ENCODE results near the gene RASGRP3. TPM values are rescaled to one million over a fixed set of nuclear protein-coding genes. Genes with fewer than 3 reads are reported as not detected.

Gene RASGRP3
- total RNA-seq, 1 donor from 2014 or later: 49.1 TPM

GRCh38 chr2:33489835-33490431 lies 13.5 kb downstream of the RASGRP3 start:
- Histone ChIP-seq H3K27ac (ENCODE audit: low read depth, low read length) (no peak overlapping the region), H3K9me3 (ENCODE audit: control insufficient read depth in 3 of 3, low read length in 3 of 3) (no peaks in the 10 kb centered on the region), H3K4me3 (ENCODE audit: low read length in 3 of 3) (no peak overlapping the region), H3K4me1 (ENCODE audit: control insufficient read depth in 3 of 3, insufficient read depth in 3 of 3, low read length in 3 of 3) (peaks cover 23 to 44% (median 29%) of the 10 kb centered on the region in 3 donors), H3K27me3 (ENCODE audit: control insufficient read depth in 3 of 3, insufficient read depth in 3 of 3, low read length in 3 of 3) (no peaks in the 10 kb centered on the region), H3K9ac (ENCODE audit: low read depth in 1 of 3, low read length in 3 of 3) (no peak overlapping the region), H3K36me3 (ENCODE audit: control insufficient read depth in 3 of 3, insufficient read depth in 3 of 3, low read length in 3 of 3) (no peaks in the 10 kb centered on the region)

GRCh38 chr2:33491441-33492084 lies 15.1 kb downstream of the RASGRP3 start:
- no peak overlapping the region for H3K27ac ChIP-seq (ENCODE audit: low read depth, low read length)
- H3K9me3 ChIP-seq (ENCODE audit: control insufficient read depth in 3 of 3, low read length in 3 of 3): no peaks in the 10 kb centered on the region
- no peak overlapping the region for H3K4me3 ChIP-seq (ENCODE audit: low read length in 3 of 3)
- no peak overlapping the region for H3K9ac ChIP-seq (ENCODE audit: low read depth in 1 of 3, low read length in 3 of 3)
- no peaks in the 10 kb centered on the region for H3K27me3 ChIP-seq (ENCODE audit: control insufficient read depth in 3 of 3, insufficient read depth in 3 of 3, low read length in 3 of 3)
- H3K36me3 ChIP-seq (ENCODE audit: control insufficient read depth in 3 of 3, insufficient read depth in 3 of 3, low read length in 3 of 3): no peaks in the 10 kb centered on the region
- peaks cover 23 to 45% (median 31%) of the 10 kb centered on the region in 3 donors for H3K4me1 ChIP-seq (ENCODE audit: control insufficient read depth in 3 of 3, insufficient read depth in 3 of 3, low read length in 3 of 3)

GRCh38 chr2:33492399-33493134 lies 16.1 kb downstream of the RASGRP3 start:
- Histone ChIP-seq H3K36me3 (ENCODE audit: control insufficient read depth in 3 of 3, insufficient read depth in 3 of 3, low read length in 3 of 3) (no peaks in the 10 kb centered on the region), H3K27me3 (ENCODE audit: control insufficient read depth in 3 of 3, insufficient read depth in 3 of 3, low read length in 3 of 3) (no peaks in the 10 kb centered on the region), H3K9ac (ENCODE audit: low read depth in 1 of 3, low read length in 3 of 3) (no peak overlapping the region), H3K4me3 (ENCODE audit: low read length in 3 of 3) (no peak overlapping the region), H3K9me3 (ENCODE audit: control insufficient read depth in 3 of 3, low read length in 3 of 3) (no peaks in the 10 kb centered on the region), H3K27ac (ENCODE audit: low read depth, low read length) (no peak overlapping the region), H3K4me1 (ENCODE audit: control insufficient read depth in 3 of 3, insufficient read depth in 3 of 3, low read length in 3 of 3) (peaks cover 23 to 45% (median 31%) of the 10 kb centered on the region in 3 donors)

- Histone ChIP-seq H3K9ac (ENCODE audit: low read depth in 1 of 3, low read length in 3 of 3) (no peak overlapping the region), H3K4me3 (ENCODE audit: low read length in 3 of 3) (no peak overlapping the region), H3K9me3 (ENCODE audit: control insufficient read depth in 3 of 3, low read length in 3 of 3) (no peaks in the 10 kb centered on the region), H3K4me1 (ENCODE audit: control insufficient read depth in 3 of 3, insufficient read depth in 3 of 3, low read length in 3 of 3) (peaks cover 22 to 51% (median 29%) of the 10 kb centered on the region in 3 donors), H3K27me3 (ENCODE audit: control insufficient read depth in 3 of 3, insufficient read depth in 3 of 3, low read length in 3 of 3) (no peaks in the 10 kb centered on the region), H3K36me3 (ENCODE audit: control insufficient read depth in 3 of 3, insufficient read depth in 3 of 3, low read length in 3 of 3) (no peaks in the 10 kb centered on the region), H3K27ac (ENCODE audit: low read depth, low read length) (no peak overlapping the region)
These were observed 17.8 kb downstream of the RASGRP3 start for GRCh38 chr2:33494155-33494779.

- Histone ChIP-seq H3K9me3 (ENCODE audit: control insufficient read depth in 3 of 3, low read length in 3 of 3) (no peaks in the 10 kb centered on the region), H3K27ac (ENCODE audit: low read depth, low read length) (no peak overlapping the region), H3K27me3 (ENCODE audit: control insufficient read depth in 3 of 3, insufficient read depth in 3 of 3, low read length in 3 of 3) (no peaks in the 10 kb centered on the region), H3K9ac (ENCODE audit: low read depth in 1 of 3, low read length in 3 of 3) (no peak overlapping the region), H3K4me1 (ENCODE audit: control insufficient read depth in 3 of 3, insufficient read depth in 3 of 3, low read length in 3 of 3) (peaks cover 15 to 44% (median 22%) of the 10 kb centered on the region in 3 donors), H3K4me3 (ENCODE audit: low read length in 3 of 3) (no peak overlapping the region), H3K36me3 (ENCODE audit: control insufficient read depth in 3 of 3, insufficient read depth in 3 of 3, low read length in 3 of 3) (no peaks in the 10 kb centered on the region)
These were observed 18.6 kb downstream of the RASGRP3 start for GRCh38 chr2:33494877-33495641.

- no peak overlapping the region for H3K9ac ChIP-seq (ENCODE audit: low read depth in 1 of 3, low read length in 3 of 3)
- no peaks in the 10 kb centered on the region for H3K9me3 ChIP-seq (ENCODE audit: control insufficient read depth in 3 of 3, low read length in 3 of 3)
- no peaks in the 10 kb centered on the region for H3K36me3 ChIP-seq (ENCODE audit: control insufficient read depth in 3 of 3, insufficient read depth in 3 of 3, low read length in 3 of 3)
- no peak overlapping the region for H3K27ac ChIP-seq (ENCODE audit: low read depth, low read length)
- no peak overlapping the region for H3K4me3 ChIP-seq (ENCODE audit: low read length in 3 of 3)
- peaks cover 10 to 37% (median 17%) of the 10 kb centered on the region in 3 donors for H3K4me1 ChIP-seq (ENCODE audit: control insufficient read depth in 3 of 3, insufficient read depth in 3 of 3, low read length in 3 of 3)
- no peaks in the 10 kb centered on the region for H3K27me3 ChIP-seq (ENCODE audit: control insufficient read depth in 3 of 3, insufficient read depth in 3 of 3, low read length in 3 of 3)
These were observed 19.2 kb downstream of the RASGRP3 start for GRCh38 chr2:33495683-33496082.

- H3K36me3 ChIP-seq (ENCODE audit: control insufficient read depth in 3 of 3, insufficient read depth in 3 of 3, low read length in 3 of 3): no peaks in the 10 kb centered on the region
- no peaks in the 10 kb centered on the region for H3K9me3 ChIP-seq (ENCODE audit: control insufficient read depth in 3 of 3, low read length in 3 of 3)
- H3K4me3 ChIP-seq (ENCODE audit: low read length in 3 of 3): no peak overlapping the region
- no peak overlapping the region for H3K9ac ChIP-seq (ENCODE audit: low read depth in 1 of 3, low read length in 3 of 3)
- H3K27me3 ChIP-seq (ENCODE audit: control insufficient read depth in 3 of 3, insufficient read depth in 3 of 3, low read length in 3 of 3): no peaks in the 10 kb centered on the region
- H3K27ac ChIP-seq (ENCODE audit: low read depth, low read length): no peak overlapping the region
- peaks cover 10 to 35% (median 17%) of the 10 kb centered on the region in 3 donors for H3K4me1 ChIP-seq (ENCODE audit: control insufficient read depth in 3 of 3, insufficient read depth in 3 of 3, low read length in 3 of 3)
These were observed 19.7 kb downstream of the RASGRP3 start for GRCh38 chr2:33496150-33496549.

GRCh38 chr2:33496726-33497125 lies 20.3 kb downstream of the RASGRP3 start:
- no peaks in the 10 kb centered on the region for H3K27me3 ChIP-seq (ENCODE audit: control insufficient read depth in 3 of 3, insufficient read depth in 3 of 3, low read length in 3 of 3)
- no peak overlapping the region for H3K27ac ChIP-seq (ENCODE audit: low read depth, low read length)
- no peaks in the 10 kb centered on the region for H3K36me3 ChIP-seq (ENCODE audit: control insufficient read depth in 3 of 3, insufficient read depth in 3 of 3, low read length in 3 of 3)
- H3K4me3 ChIP-seq (ENCODE audit: low read length in 3 of 3): no peak overlapping the region
- H3K4me1 ChIP-seq (ENCODE audit: control insufficient read depth in 3 of 3, insufficient read depth in 3 of 3, low read length in 3 of 3): peaks cover 6 to 31% (median 15%) of the 10 kb centered on the region in 3 donors
- no peaks in the 10 kb centered on the region for H3K9me3 ChIP-seq (ENCODE audit: control insufficient read depth in 3 of 3, low read length in 3 of 3)
- no peak overlapping the region for H3K9ac ChIP-seq (ENCODE audit: low read depth in 1 of 3, low read length in 3 of 3)

- Histone ChIP-seq H3K27ac (ENCODE audit: low read depth, low read length) (no peak overlapping the region), H3K9ac (ENCODE audit: low read depth in 1 of 3, low read length in 3 of 3) (no peak overlapping the region), H3K4me3 (ENCODE audit: low read length in 3 of 3) (no peak overlapping the region), H3K9me3 (ENCODE audit: control insufficient read depth in 3 of 3, low read length in 3 of 3) (no peaks in the 10 kb centered on the region), H3K4me1 (ENCODE audit: control insufficient read depth in 3 of 3, insufficient read depth in 3 of 3, low read length in 3 of 3) (peaks cover 4 to 28% (median 14%) of the 10 kb centered on the region in 3 donors), H3K27me3 (ENCODE audit: control insufficient read depth in 3 of 3, insufficient read depth in 3 of 3, low read length in 3 of 3) (no peaks in the 10 kb centered on the region), H3K36me3 (ENCODE audit: control insufficient read depth in 3 of 3, insufficient read depth in 3 of 3, low read length in 3 of 3) (no peaks in the 10 kb centered on the region)
These were observed 20.8 kb downstream of the RASGRP3 start for GRCh38 chr2:33497221-33497650.
